Measurements from ENCODE around the gene SOCS2.

- no peak for TF ChIP-seq CTCF (IDR thresholded peaks at IDR 0.05; ENCODE audit: low read length)
- TF ChIP-seq EZH2 (IDR thresholded peaks at IDR 0.05; ENCODE audit: borderline replicate concordance, low read length): no peak
Observed at GRCh38 chr12:93581370-93581769, 8.9 kb downstream of the SOCS2 start.
